GM19099 (cell line): ENCODE measurements around the gene AIG1.

Experiments
- POLR2A ChIP-seq: IDR thresholded peaks from 3 replicates; pipeline ENCODE4 v1.6.1; 2011; ENCODE audit warnings: low read depth; ENCODE audit not compliant: insufficient read length; ENCODE audit errors: extremely low read depth

AIG1 gene

GRCh38 chr6:143187238-143187923 lies 126.7 kb downstream of the AIG1 start:
- TF ChIP-seq POLR2A, result no peak

GRCh38 chr6:143188292-143188691 lies 127.6 kb downstream of the AIG1 start:
- TF ChIP-seq POLR2A, result no peak

GRCh38 chr6:143191361-143191760 lies 130.7 kb downstream of the AIG1 start:
- no peak for TF ChIP-seq POLR2A

GRCh38 chr6:143192766-143193165 lies 132.1 kb downstream of the AIG1 start:
- no peak for TF ChIP-seq POLR2A

- TF ChIP-seq POLR2A, result no peak
Measured at GRCh38 chr6:143193571-143194094, 132.9 kb downstream of the AIG1 start.

GRCh38 chr6:143194095-143194589 lies 133.5 kb downstream of the AIG1 start:
- TF ChIP-seq POLR2A, result no peak

- TF ChIP-seq POLR2A, result no peak
Measured at GRCh38 chr6:143195349-143195845, 134.7 kb downstream of the AIG1 start.

- no peak for TF ChIP-seq POLR2A
Measured at GRCh38 chr6:143196525-143197225, 136.0 kb downstream of the AIG1 start.

GRCh38 chr6:143197377-143197776 lies 136.7 kb downstream of the AIG1 start:
- no peak for TF ChIP-seq POLR2A

GRCh38 chr6:143198312-143198711 lies 137.6 kb downstream of the AIG1 start:
- no peak for TF ChIP-seq POLR2A

GRCh38 chr6:143199291-143199690 lies 138.6 kb downstream of the AIG1 start:
- TF ChIP-seq POLR2A, result no peak

- no peak for TF ChIP-seq POLR2A
Measured at GRCh38 chr6:143200167-143200770, 139.6 kb downstream of the AIG1 start.

- no peak for TF ChIP-seq POLR2A
Measured at GRCh38 chr6:143204045-143204444, 143.4 kb downstream of the AIG1 start.

- TF ChIP-seq POLR2A, result no peak
Measured at GRCh38 chr6:143205131-143205535, 144.4 kb downstream of the AIG1 start.

- no peak for TF ChIP-seq POLR2A
Measured at GRCh38 chr6:143205585-143205984, 144.9 kb downstream of the AIG1 start.
